K562 (cell line): ENCODE measurements around the gene SLC26A8. TPM values are rescaled to one million over a fixed set of nuclear protein-coding genes. Genes with fewer than 3 reads are reported as not detected.
A peak's percentile ranks its signal among the peaks of the same experiment; 100 is the strongest.

Source experiments
- ASH1L ChIP-seq: fragments of 450-650 bp; IDR thresholded peaks from 2 replicates; pipeline ENCODE4 v1.6.1; 2018; ENCODE audit warnings: borderline replicate concordance, mild to moderate bottlenecking, low read depth; ENCODE audit not compliant: partially characterized antibody
- CBFA2T3 ChIP-seq: fragments of 450-650 bp; IDR thresholded peaks from 2 replicates; pipeline ENCODE4 v1.6.1; 2017
- KDM4B ChIP-seq, 2 experiments: fragments of 450-650 bp in 1 of 2; sonication (generic) in 1 of 2; IDR thresholded peaks; 2 replicates each; pipeline ENCODE4 v1.6.1; 2016 to 2017; ENCODE audit warnings: borderline replicate concordance in 2 of 2, antibody characterized with exemption in 1 of 2, low read depth in 1 of 2, mild to moderate bottlenecking in 1 of 2
- MITF ChIP-seq: IDR thresholded peaks from 2 replicates; pipeline ENCODE4 v1.6.1; 2014; ENCODE audit warnings: antibody characterized with exemption
- NCOR1 ChIP-seq: fragments of 450-650 bp; IDR thresholded peaks from 2 replicates; pipeline ENCODE4 v1.6.1; 2016; ENCODE audit warnings: mild to moderate bottlenecking, moderate library complexity
- SMARCB1 ChIP-seq: IDR thresholded peaks from 2 replicates; pipeline ENCODE4 v1.6.1; 2011; ENCODE audit warnings: improper control_type of control experiment, low read depth; ENCODE audit not compliant: insufficient read length
- TBP ChIP-seq: optimal IDR thresholded peaks from 2 replicates; pipeline ENCODE3; 2011; ENCODE audit warnings: low read depth, low read length, improper control_type of control experiment
- XRCC5 ChIP-seq: fragments of 200-400 bp; formaldehyde crosslinking; IDR thresholded peaks from 2 replicates; pipeline ENCODE4 v1.6.1; 2017; ENCODE audit warnings: low read depth, mild to moderate bottlenecking, low read length
- ZFP30 ChIP-seq: fragments of 250-450 bp; sonication (Bioruptor Pico); IDR thresholded peaks from 2 replicates; pipeline ENCODE4 v1.8.0; 2022; ENCODE audit warnings: moderate library complexity, mild to moderate bottlenecking, inconsistent platforms, borderline replicate concordance
- ZNF316 ChIP-seq: fragments of 450-650 bp; IDR thresholded peaks from 2 replicates; pipeline ENCODE4 v1.6.1; 2016
- ZNF592 ChIP-seq: fragments of 450-650 bp; IDR thresholded peaks from 2 replicates; pipeline ENCODE4 v1.6.1; 2017; ENCODE audit warnings: antibody characterized with exemption, mild to moderate bottlenecking
- ZNF695 ChIP-seq: fragments of 450-650 bp; formaldehyde crosslinking; IDR thresholded peaks from 2 replicates; pipeline ENCODE4 v1.4.0; 2020; ENCODE audit warnings: mild to moderate bottlenecking, moderate library complexity
- polyA plus RNA-seq, 8 experiments: library from polyadenylated mRNA; depleted of rRNA in 4 of 8; stranded (reverse) in 5 of 8; unstranded in 3 of 8; fragments of >200 nt; fragmentation: Nextera tagmentation in 2 of 8; fragmentation: Illumina TruSeq in 1 of 8; extraction: Ambion mirVana in 2 of 8; extraction: Trizol in 1 of 8; gene quantifications; 2 replicates each; pipeline versions ENCODE4 v1.2.1 to v1.2.3, GENCODE V29; 2011 to 2014; ENCODE audit warnings: inconsistent platforms in 1 of 8, missing spikeins in 1 of 8
- total RNA-seq, 7 experiments: library from RNA; depleted of rRNA in 6 of 7; stranded (reverse); fragments of >200 nt in 6 of 7; fragmentation: Illumina TruSeq in 2 of 7; extraction: Trizol in 2 of 7; gene quantifications; 2 replicates each; pipeline versions ENCODE4 v1.2.1 to v1.2.3, GENCODE V29; 2011 to 2021; ENCODE audit warnings: low replicate concordance in 1 of 7
- TF ChIP-seq, protein P1 (sequence below), 2 experiments: fragments of 150-350 bp in 1 of 2; IDR thresholded peaks; 2 replicates each; pipeline ENCODE4 v1.6.1; 2012 to 2016; ENCODE audit warnings: low read depth in 2 of 2, low read length in 2 of 2, mild to moderate bottlenecking in 1 of 2, moderate library complexity in 1 of 2
- TF ChIP-seq, protein P2 (sequence below): IDR thresholded peaks from 2 replicates; pipeline ENCODE4 v1.6.1; 2012; ENCODE audit warnings: low read depth, low read length, improper control_type of control experiment, borderline replicate concordance
- TF ChIP-seq, protein P3 (sequence below): fragments of 250-450 bp; sonication (Bioruptor Pico); IDR thresholded peaks from 2 replicates; pipeline ENCODE4 v1.5.0; 2021

The SLC26A8 gene
- total and polyA plus RNA-seq, 9 of the 15 experiments (the other 6 are each of a cell fraction or from before 2014, with no cell fraction given): not detected

GRCh38 chr6:36028088-36028876, 3.8 kb upstream of the SLC26A8 start (continued):
- TF ChIP-seq, protein P1, sequence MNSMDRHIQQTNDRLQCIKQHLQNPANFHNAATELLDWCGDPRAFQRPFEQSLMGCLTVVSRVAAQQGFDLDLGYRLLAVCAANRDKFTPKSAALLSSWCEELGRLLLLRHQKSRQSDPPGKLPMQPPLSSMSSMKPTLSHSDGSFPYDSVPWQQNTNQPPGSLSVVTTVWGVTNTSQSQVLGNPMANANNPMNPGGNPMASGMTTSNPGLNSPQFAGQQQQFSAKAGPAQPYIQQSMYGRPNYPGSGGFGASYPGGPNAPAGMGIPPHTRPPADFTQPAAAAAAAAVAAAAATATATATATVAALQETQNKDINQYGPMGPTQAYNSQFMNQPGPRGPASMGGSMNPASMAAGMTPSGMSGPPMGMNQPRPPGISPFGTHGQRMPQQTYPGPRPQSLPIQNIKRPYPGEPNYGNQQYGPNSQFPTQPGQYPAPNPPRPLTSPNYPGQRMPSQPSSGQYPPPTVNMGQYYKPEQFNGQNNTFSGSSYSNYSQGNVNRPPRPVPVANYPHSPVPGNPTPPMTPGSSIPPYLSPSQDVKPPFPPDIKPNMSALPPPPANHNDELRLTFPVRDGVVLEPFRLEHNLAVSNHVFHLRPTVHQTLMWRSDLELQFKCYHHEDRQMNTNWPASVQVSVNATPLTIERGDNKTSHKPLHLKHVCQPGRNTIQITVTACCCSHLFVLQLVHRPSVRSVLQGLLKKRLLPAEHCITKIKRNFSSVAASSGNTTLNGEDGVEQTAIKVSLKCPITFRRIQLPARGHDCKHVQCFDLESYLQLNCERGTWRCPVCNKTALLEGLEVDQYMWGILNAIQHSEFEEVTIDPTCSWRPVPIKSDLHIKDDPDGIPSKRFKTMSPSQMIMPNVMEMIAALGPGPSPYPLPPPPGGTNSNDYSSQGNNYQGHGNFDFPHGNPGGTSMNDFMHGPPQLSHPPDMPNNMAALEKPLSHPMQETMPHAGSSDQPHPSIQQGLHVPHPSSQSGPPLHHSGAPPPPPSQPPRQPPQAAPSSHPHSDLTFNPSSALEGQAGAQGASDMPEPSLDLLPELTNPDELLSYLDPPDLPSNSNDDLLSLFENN (IDR thresholded peaks at IDR 0.05; ENCODE audit: low read depth in 2 of 2, low read length in 2 of 2): no peak
- TF ChIP-seq KDM4B (IDR thresholded peaks at IDR 0.05; ENCODE audit: borderline replicate concordance in 2 of 2, low read depth in 1 of 2) (no peak; a peak in 1 of 4 replicates), ZNF316 (no peak), ZNF695 (CRISPR knock-in tag) (0 out of 2 replicates have a peak, but pooled peaks have one; percentile 65), CBFA2T3 (no peak), SMARCB1 (peak; percentile 9), ASH1L (no peak), NCOR1 (no peak), MITF (no peak), TBP (no peak), ZNF592 (no peak), XRCC5 (no peak), ZFP30 (CRISPR knock-in tag) (no peak)
- TF ChIP-seq, protein P2, sequence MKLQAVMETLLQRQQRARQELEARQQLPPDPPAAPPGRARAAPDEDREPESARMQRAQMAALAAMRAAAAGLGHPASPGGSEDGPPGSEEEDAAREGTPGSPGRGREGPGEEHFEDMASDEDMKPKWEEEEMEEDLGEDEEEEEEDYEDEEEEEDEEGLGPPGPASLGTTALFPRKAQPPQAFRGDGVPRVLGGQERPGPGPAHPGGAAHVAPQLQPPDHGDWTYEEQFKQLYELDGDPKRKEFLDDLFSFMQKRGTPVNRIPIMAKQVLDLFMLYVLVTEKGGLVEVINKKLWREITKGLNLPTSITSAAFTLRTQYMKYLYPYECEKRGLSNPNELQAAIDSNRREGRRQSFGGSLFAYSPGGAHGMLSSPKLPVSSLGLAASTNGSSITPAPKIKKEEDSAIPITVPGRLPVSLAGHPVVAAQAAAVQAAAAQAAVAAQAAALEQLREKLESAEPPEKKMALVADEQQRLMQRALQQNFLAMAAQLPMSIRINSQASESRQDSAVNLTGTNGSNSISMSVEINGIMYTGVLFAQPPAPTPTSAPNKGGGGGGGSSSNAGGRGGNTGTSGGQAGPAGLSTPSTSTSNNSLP: no peak
- TF ChIP-seq, protein P3, sequence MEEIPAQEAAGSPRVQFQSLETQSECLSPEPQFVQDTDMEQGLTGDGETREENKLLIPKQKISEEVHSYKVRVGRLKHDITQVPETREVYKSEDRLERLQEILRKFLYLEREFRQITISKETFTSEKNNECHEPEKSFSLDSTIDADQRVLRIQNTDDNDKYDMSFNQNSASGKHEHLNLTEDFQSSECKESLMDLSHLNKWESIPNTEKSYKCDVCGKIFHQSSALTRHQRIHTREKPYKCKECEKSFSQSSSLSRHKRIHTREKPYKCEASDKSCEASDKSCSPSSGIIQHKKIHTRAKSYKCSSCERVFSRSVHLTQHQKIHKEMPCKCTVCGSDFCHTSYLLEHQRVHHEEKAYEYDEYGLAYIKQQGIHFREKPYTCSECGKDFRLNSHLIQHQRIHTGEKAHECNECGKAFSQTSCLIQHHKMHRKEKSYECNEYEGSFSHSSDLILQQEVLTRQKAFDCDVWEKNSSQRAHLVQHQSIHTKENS (CRISPR knock-in tag): no peak
